ENCODE results near the gene TMEM225. TPM values are rescaled to one million over a fixed set of nuclear protein-coding genes. Genes with fewer than 3 reads are reported as not detected.
"Not testable (repeated sequence)": the region's sequence is repeated elsewhere in the genome, so short reads cannot be mapped to it uniquely, and the experiment has no call there.

The TMEM225 gene
- not detected in 2 replicates for total RNA-seq (2014; rRNA removed; shearing (Covaris generic))

- no peak for DNase-seq (ENCODE audit: low spot score)
These were observed at the start of gene TMEM225 for GRCh38 chr11:123885570-123885969. Gene TMEM225, minus strand, starts transcription at chr11:123885670. Its CDS starts 245 bp downstream, at chr11:123885425.

GRCh38 chr11:123924027-123924426 lies 38.6 kb upstream of the TMEM225 start:
- DNase-seq (ENCODE audit: low spot score): no peak

GRCh38 chr11:123920943-123921342 lies 35.5 kb upstream of the TMEM225 start:
- no peak for DNase-seq (ENCODE audit: low spot score)

GRCh38 chr11:123905826-123906225 lies 20.4 kb upstream of the TMEM225 start:
- DNase-seq (ENCODE audit: low spot score): no peak

- no peak for DNase-seq (ENCODE audit: low spot score)
These were observed 19.5 kb upstream of the TMEM225 start for GRCh38 chr11:123904932-123905331.

GRCh38 chr11:123903932-123904331 lies 18.5 kb upstream of the TMEM225 start:
- DNase-seq (ENCODE audit: low spot score): no peak

GRCh38 chr11:123901867-123902266 lies 16.4 kb upstream of the TMEM225 start, which contains the start of gene OR8D4:
Gene OR8D4, plus strand, starts transcription at chr11:123902167. Its CDS starts 4,265 bp downstream, at chr11:123906432.
- no peak for DNase-seq (ENCODE audit: low spot score)

- no peak for DNase-seq (ENCODE audit: low spot score)
These were observed 14.3 kb upstream of the TMEM225 start for GRCh38 chr11:123899792-123900191.

GRCh38 chr11:123892031-123892430 lies 6.6 kb upstream of the TMEM225 start:
- no peak for DNase-seq (ENCODE audit: low spot score)

GRCh38 chr11:123880912-123881311 lies 4.6 kb downstream of the TMEM225 start:
- DNase-seq (ENCODE audit: low spot score): no peak

- DNase-seq (ENCODE audit: low spot score): not testable (repeated sequence)
These were observed 17.7 kb downstream of the TMEM225 start for GRCh38 chr11:123867795-123868194.

- DNase-seq (ENCODE audit: low spot score): not testable (repeated sequence)
These were observed 20.2 kb downstream of the TMEM225 start for GRCh38 chr11:123865293-123865692.

- no peak for DNase-seq (ENCODE audit: low spot score)
These were observed 25.7 kb downstream of the TMEM225 start for GRCh38 chr11:123859731-123860130.

GRCh38 chr11:123856444-123856843 lies 29.0 kb downstream of the TMEM225 start:
- DNase-seq (ENCODE audit: low spot score): no peak

GRCh38 chr11:123853038-123853437 lies 32.4 kb downstream of the TMEM225 start:
- no peak for DNase-seq (ENCODE audit: low spot score)

GRCh38 chr11:123852321-123852720 lies 33.1 kb downstream of the TMEM225 start:
- DNase-seq (ENCODE audit: low spot score): no peak

GRCh38 chr11:123851110-123851509 lies 34.4 kb downstream of the TMEM225 start:
- no peak for DNase-seq (ENCODE audit: low spot score)

- no peak for DNase-seq (ENCODE audit: low spot score)
These were observed 44.3 kb downstream of the TMEM225 start for GRCh38 chr11:123841174-123841573.

GRCh38 chr11:123839131-123839530 lies 46.3 kb downstream of the TMEM225 start:
- no peak for DNase-seq (ENCODE audit: low spot score)

GRCh38 chr11:123838659-123839058 lies 46.8 kb downstream of the TMEM225 start:
- no peak for DNase-seq (ENCODE audit: low spot score)

GRCh38 chr11:123838199-123838598 lies 47.3 kb downstream of the TMEM225 start:
- DNase-seq (ENCODE audit: low spot score): no peak

GRCh38 chr11:123833095-123833494 lies 52.4 kb downstream of the TMEM225 start:
- DNase-seq (ENCODE audit: low spot score): no peak
